DLD1 (cell line): ENCODE measurements around the gene SLC22A6.

Experiments
- in situ Hi-C: cut with HindIII; loops from 2 replicates; pipeline ENCODE4 v1.10.0; 2017; ENCODE audit warnings: low sequenced_read_pairs

Gene SLC22A6

DNA sequence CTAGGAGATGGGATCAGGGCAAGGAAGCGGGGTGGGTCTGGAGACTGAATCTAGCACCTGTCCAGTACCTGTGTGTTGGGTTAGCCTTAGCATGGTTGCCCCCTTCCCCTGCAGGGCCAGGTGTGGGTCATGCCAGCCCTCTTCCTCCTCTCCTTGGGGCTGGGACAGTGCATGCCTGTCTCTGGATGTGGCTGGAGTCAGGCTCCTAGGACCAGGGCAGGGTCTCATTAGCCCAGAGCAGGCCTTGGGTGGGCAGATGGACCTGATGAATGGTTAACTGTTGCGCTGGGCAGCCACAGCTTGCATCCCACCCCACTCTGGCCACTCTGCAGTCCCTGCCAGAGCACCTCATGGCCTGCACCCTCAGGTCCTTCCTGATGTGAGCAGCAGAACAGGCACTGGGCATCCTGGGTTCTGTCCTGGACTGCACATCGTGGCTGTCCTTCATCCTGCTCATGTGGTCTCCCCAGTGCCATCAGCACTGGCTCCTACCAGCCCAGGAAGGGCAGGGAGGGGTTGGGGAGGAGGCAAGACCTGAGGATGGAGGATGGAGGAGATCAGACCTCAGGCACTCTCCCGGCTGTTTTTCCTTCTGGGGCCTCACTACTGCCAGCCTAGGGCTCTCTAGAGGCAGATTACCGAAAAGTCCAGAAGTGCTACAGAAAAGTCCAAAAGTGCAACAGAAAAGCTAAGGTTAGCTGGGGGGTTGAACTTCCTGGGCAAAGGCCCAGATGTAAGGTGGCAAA lies 50.8 kb downstream of the SLC22A6 start:
- in situ Hi-C loops: no loop called here

DNA sequence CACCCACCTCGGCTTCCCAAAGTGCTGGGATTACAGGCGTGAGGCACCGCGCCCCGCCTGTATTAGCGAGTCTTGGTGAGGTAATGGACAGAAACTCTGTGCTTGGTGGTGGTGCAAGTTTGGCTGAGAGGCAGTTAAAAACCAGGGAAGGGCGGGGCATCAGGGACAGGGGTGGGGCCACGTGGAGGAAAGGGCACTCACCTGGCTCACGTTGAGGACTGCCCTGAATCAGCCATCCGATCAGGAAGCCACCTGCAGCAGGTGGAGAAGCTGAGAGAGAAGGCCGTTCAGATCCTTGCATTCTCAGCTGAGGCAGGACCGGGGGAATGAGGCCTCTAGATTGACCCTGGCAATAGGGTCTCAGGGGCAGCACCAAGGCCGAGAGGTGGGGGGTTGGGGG lies 51.5 kb downstream of the SLC22A6 start:
- in situ Hi-C loops: no loop called here

- in situ Hi-C loops: no loop called here
Observed at GRCh38 chr11:62931499-62932278, 53.1 kb downstream of the SLC22A6 start.

GRCh38 chr11:62930666-62931065 lies 54.1 kb downstream of the SLC22A6 start:
- in situ Hi-C loops: no loop called here

- in situ Hi-C loops: no loop called here
Observed at GRCh38 chr11:62930157-62930556, 54.6 kb downstream of the SLC22A6 start.

DNA sequence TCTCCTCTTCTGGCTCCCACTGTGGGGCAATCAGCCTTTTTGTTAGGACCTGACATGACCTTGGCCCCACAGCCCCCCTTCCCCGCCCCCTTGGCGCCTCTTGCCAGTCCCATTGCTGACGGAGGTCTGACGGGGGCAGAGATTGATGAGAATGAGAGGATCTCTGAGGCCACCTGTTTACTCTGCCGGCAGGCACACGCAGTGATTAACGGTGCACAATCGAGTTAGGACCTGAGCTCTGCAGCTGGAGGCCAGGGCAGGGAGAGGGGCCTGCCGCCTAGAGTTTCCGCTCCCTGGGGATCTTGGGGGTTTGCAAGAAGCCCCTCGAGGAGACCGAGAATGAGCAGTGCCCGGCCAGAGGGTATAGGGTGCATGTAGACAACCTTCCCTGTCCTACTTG lies 56.8 kb downstream of the SLC22A6 start:
- in situ Hi-C loops: loop anchor here (10.0 kb wide), 1 partner anchor 77 kb away; no protein-coding TSS in a partner anchor

DNA sequence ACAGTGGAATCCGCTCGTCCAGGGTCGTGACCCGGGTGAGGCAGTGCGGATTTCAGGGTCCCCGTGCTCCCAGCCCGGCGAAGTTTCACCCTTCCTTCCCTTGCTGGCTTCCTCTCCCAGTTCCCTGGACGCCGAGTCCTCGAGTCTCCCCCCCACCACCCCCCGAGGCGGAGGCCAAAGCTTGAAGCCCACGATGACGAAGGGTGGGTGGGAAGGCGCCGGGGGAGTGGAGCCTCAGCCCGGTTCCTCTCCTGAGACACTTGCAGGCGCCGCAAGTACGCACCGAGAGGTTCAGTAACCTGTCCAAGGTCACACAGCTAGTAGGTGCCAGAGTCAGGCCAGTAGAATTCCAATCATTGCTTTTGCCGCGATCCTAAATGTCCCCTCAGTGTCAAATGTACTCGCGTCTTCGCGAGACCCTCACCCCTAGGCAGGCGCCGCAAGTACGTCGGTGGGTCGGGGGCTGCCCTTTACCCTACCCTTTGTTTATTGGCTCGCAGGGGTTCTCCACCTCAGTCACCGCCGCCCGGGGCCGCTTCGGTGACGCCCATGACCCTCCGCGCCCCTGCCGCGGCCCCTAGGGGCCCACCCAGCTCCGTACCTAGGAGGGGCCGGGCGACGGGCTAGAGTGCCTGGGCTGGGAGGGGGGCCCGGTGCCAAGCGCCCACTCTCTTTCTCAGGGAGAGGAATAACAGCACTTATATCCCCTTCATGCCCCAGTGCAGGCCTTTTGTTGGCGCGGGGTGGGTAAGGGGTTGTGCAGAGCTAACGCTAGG lies 57.9 kb downstream of the SLC22A6 start:
- in situ Hi-C loops: loop anchor here (10.0 kb wide), 1 partner anchor 78 kb away; no protein-coding TSS in a partner anchor
